Measurements from ENCODE around the gene ROR2.
A peak's percentile ranks its signal among the peaks of the same experiment; 100 is the strongest.

ROR2 gene

DNA sequence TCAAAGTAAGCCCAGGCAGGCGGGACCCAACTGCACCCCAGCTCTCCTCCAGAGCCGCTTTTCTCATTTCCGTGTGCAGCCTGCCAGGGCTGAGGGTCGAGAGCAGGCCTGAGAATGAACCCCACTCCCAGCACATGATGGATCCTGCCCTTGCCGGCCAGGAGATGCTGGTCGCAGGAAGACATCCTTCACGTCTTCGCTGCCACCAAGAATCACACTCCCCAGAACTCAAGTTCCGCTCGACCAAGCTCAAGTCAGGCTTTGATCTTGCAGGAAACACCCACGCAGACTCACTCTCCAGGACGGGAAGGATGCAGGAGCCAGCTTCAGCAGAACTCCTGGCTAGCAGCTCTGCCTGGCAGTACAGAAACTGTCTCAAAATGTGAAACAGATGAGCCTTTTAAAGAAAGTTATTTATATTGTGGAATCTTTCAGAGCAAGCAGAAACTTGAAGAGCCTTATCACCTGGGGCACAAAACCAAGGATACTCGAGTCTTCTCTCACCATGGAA lies 102.4 kb downstream of the ROR2 start:
- FAIRE-seq (no peak), DNase-seq (ENCODE audit: insufficient read length, low spot score) (no peak)

DNA sequence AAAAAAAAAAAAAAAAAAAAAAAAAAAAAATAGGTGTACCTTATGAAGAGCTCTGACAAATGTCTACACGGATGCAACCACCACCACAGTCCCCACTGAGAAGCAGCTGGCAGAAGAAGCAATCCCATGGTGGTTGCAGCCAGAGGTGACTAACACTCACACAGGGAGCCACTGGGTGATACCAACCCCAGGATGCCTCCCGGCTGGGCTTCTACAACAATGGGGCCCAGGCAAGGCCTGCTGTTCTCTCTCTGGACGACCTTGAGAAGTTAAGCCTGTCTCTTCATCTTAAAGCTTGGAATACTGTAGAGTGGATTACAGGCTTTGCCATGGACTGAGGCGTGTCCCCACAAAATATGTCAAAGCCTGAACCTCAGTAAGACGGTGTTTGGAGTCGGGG lies 104.1 kb downstream of the ROR2 start:
- FAIRE-seq, result no peak
- DNase-seq (ENCODE audit: insufficient read length, low spot score), result no peak

DNA sequence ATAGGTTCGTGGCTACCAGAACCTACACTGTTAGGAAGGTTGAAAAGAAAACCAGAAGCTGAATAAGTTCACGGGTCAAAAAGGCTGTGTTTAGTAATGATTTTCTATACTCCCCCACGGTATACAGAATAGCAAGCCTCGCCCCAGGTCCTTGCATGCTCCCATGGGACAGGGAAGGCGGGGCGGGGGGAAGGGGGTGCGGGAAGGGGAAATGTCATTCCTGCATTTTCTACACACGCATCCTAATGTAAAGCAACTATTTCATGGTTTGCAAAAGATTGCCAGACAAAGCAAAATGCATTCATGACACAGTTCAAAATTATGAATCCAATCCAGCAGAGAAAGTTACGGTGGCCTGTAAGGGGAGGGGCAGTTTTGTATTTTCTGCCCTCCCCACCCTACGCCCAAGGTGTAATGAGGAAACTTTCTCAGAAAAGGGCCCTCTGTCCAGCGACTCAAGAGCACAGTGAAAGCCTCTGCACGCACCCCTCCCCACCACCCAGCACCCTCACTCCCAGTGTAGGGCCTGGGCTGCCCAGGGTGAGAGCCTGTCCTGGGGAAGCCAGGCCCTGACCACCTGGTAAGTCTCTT lies 105.2 kb downstream of the ROR2 start:
- FAIRE-seq (no peak), DNase-seq (ENCODE audit: insufficient read length, low spot score) (no peak)

DNA sequence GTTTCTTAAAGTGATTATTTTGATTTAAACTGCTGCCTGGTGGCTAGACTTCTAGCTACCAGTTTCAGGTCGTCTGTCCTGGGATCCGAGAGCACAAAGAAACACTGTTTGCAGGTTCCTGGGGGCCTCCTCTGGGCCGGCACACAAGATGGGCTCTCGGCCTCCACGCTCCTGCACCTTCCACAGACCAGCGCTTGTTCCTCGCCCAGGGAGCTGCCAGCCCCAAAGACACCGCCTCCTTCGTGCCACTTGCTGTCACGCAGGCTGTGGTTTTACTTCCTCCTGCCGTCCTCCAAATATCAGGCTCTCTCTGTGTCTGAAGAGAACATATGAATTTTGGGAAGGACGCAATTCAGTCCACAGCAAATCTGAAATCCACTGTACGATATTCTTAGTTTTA lies 105.8 kb downstream of the ROR2 start:
- DNase-seq (ENCODE audit: insufficient read length, low spot score), result no peak
- peak; percentile 26 for FAIRE-seq

DNA sequence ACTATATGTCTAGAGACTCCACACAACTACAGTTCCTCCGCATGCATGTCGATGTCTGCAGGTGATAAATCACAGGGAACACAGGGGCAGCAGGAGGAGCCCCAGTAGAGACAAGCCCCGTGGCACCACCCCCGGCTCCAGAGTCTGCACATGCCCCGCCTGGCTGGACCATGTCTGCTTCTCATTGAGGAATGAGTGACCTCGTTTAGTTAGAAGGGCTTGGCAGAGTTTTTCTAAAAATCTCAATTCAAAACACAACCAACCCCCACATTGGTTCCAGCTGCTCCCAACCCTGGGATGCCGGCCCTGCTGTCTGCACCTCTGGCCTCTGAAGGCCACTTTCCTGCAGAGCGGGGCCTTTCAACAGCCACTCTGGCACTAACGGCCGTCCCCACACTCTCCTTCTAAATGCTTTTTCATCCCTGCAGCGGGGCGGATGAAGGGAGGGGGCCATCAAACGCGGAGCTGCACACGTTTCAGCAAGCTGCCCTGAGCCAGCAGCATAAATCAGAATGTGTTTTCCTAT lies 106.3 kb downstream of the ROR2 start:
- DNase-seq (ENCODE audit: insufficient read length, low spot score) (no peak), FAIRE-seq (no peak)

DNA sequence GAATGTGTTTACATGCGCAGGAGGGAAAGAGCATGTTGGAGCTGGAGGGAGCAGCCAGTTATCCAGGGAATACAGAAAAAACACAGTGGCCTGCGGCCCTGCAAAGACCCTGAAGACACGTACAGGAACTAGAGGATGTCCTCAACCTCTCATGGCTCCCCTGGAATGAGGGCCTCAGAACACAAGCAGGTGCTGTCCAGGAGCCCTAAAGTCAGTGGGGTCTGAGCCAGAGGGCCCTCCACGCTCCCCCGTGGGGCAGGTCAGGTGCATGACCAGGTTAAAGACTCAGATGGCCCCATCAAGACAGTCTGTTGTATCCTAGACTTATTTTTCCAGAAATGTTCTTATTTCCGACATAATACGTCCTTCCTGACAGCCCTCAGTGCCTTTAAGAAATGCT lies 106.9 kb downstream of the ROR2 start:
- DNase-seq (ENCODE audit: insufficient read length, low spot score) (no peak), FAIRE-seq (no peak)

DNA sequence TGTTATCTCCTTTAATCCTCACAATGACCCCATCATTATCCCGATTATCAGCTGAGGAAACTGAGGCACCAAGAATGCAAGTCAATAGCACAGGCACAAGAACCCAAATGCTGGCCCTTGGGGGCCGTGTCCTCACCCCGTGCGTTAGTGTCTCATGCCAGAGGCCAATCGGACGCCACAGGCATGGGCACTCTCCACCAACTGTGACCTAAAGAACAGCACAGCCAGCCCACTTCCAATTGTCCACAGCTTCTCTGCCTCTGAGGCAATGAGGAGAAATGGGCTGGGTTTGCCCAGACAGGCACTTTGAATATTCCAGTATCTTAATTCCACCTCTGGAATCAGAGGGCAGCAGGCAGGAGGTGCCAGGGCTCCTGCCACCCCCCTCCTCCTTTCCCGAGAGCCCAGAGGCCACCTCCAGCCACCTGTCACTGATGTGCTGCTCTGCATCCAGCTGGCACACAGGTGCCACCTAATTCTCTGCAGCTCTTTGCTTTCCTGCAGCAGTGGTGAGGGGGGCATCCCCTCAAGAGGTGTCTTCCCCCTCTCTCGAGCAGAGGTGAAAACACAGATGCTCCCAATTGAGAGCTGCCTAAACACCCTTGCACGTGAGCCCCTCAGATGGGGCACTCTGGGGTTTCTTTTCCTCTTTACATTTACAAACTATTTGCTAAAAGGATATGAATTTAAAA lies 107.5 kb downstream of the ROR2 start:
- DNase-seq (ENCODE audit: insufficient read length, low spot score), result no peak
- no peak for FAIRE-seq

DNA sequence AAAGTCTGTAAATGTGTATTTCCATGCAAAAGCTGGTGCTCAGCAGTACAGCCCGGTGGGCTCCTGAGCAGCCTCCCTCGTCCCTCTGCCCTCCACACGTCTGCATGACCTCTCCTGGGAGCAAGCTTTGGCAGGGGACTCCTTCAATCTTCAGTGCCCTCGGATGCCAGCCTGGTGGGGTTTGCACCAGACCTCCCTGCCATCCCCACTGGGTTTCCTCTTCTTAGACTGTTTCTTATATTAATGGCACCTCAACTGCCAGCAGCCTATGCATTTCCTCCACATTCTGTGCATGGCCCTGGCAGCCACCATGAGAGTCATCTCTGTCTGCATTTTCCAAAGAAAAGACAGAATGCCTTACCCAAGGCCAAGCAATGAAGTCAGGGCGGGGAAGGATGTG lies 108.4 kb downstream of the ROR2 start:
- FAIRE-seq (no peak), DNase-seq (ENCODE audit: insufficient read length, low spot score) (no peak)

DNA sequence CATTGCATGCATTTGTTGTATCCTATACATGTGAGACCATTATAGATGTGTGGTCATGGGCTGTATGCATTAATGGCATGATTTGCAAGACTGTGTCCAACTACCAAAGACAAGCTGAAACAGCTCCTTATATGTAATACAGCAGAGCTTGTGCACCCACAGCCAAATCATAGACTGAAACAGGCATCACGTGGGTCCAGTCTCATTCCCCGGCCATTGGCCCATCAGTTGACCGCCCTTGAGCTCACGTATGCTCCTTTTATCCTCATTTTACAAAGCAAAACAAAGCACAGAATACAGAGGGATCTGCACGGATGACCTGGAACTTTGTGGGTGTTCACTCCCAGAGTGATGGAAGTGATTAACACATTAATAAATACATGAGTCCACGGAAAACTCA lies 109.1 kb downstream of the ROR2 start:
- no peak for FAIRE-seq
- DNase-seq (ENCODE audit: insufficient read length, low spot score), result no peak

DNA sequence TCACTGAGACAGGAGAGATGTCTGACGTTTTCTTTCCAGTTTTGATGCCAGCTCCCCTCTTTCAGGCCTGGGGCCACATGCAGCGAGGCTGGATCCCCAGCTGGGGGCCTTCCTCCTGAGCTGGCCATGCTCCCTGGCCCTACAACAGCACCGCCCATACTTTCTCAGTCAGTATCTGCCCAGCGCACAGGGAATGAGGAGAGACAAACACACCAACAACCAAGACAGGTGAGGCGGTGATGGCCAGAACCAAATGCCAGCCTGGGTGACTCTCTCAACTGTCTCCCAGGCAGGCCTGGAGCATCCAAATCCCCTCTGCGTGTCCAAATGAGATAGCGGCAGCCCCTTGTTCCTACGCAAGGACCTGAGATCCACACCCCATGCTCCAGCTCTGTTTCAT lies 109.6 kb downstream of the ROR2 start:
- DNase-seq (ENCODE audit: insufficient read length, low spot score) (no peak), FAIRE-seq (no peak)

DNA sequence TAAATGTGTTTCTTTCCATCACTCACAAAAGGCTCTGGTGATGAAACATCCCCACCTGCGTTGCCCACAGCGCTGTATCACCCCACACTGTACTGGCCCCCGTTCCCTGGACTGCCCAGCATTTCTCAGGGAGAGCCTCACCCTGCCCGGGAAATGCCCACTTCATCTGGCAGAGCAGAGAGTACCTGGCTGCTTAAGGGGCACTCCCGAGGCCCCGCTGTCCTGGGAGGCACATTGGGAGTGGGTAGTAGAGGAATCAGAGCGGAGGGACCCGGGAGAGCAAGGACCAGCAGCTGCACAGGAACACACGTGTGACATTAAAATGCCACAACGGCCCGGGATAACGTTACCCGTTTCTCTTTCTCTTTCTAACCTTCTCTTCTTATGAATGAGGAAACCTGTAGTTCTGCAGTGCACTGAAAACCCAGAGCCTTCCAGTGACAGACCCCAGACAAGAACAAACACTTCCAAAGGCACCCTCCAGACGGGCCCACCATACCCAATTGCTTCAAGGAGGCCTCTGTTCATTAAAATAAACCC lies 110.0 kb downstream of the ROR2 start:
- FAIRE-seq (peak; percentile 80), DNase-seq (ENCODE audit: insufficient read length, low spot score) (peak; percentile 20)

DNA sequence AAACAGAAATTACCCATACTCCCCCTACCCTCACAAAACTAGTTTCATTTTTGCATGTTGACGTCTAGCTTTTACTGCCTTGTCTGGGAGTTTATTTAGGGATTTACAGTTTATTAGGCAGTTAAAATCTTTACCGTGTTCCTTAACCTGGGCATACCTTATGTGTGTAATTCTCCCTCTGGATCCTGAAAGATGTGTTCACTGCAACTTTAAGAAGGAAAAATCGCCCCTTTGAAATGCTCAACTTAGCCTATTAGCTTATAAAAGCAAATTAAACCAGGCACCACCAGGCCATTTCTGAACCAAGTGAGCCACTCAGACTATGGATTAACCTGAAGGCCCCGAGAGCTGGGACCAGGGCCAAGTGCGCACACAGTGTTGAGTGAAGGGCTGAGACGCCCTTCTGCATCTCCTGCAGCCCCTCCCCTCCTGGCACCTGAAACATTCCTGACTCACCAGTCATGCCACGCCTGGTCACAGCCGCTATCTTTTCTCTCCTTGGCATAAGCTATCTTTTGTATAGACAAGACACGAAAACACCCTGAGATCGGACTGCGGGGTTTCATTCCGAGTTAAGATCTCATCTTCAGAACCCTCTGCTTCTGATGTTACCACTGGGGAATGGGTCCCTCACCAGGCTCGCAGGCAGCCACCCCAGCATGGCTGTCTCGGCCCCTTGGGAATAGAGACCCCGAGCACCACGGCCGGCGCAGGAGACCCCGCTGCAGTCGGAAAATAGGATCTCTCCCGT lies 111.9 kb downstream of the ROR2 start:
- DNase-seq (ENCODE audit: insufficient read length, low spot score) (no peak), FAIRE-seq (no peak)

DNA sequence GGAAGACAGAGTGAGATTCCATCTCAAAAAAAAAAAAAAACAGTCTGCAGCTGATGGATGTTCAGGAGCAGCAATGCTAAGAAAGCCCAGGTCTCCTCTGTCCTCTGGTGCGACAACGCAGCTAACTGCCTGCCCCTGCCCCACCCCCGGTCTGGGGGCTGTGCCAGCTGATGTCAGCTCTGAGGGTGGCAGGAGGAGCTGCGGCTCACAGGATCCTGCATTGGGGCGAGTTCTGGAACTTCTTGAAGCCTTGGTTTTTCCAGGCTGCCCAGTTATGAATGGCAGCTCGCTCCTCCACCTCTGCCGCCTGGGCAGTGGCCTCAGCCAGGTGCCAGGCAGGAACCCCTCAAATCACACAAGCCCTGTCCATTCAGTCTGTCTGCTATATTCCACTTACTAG lies 113.5 kb downstream of the ROR2 start:
- DNase-seq (ENCODE audit: insufficient read length, low spot score), result no peak
- no peak for FAIRE-seq

DNA sequence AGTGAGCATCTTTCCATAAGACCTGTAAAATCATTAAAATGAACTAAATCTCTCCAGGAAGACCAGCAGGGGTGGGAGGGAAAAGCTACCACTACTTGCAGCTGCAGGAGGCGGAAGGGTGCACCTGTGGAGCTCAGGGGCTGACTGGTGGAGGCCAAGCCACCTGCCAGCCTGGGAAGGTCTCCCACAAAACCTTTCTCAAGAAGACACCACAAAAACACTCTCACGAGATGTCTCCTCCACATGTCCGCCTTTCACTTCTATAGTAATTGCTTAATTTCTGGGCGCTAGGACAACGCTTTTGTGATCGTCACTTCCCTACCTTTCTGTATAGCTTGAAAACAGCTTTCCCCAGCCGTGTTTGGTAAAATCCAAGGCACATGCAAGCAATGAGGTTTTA lies 114.4 kb downstream of the ROR2 start:
- FAIRE-seq, result no peak

DNA sequence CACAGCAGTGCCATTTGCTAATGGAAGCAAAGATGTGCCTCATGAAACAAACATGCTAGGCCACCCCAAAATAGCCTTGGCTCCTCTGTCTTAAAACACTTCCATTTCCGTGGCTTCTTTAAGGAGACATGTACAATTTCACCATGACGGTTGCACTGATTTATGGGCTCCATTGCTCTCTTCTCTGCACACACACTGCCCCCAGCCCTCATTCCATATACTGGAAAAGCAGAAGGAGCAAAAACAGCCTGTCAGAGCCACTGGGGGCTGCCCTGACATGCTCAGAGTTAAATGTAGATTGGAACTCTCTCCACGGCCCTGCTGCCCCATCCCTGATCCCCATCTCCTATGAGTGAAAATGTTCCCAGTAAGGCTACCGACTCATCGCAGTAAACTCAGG lies 114.8 kb downstream of the ROR2 start:
- no peak for DNase-seq (ENCODE audit: insufficient read length, low spot score)
- no peak for FAIRE-seq

More for the DNA sequence above, 114.4 kb downstream of the ROR2 start:
- no peak for DNase-seq (ENCODE audit: insufficient read length, low spot score)

DNA sequence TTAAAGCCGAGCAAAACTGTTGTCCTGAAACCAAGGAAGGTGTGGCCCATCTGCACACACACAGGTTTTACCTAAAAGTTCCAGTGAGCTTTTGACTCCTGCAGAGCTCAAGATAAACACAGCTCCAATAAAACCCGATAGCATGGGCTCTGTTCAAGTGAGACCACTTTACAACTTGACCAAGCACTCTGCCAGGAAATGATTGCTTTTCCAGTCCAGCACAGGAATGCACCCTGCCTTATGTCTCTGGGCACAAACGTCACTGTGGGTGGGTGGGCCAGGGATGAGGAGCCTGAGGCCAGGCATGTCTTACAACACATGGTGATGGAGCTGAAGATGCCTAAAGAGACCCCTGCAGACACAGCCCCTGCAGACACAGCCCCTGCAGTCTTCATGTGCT lies 115.3 kb downstream of the ROR2 start:
- no peak for DNase-seq (ENCODE audit: insufficient read length, low spot score)
- FAIRE-seq, result no peak

DNA sequence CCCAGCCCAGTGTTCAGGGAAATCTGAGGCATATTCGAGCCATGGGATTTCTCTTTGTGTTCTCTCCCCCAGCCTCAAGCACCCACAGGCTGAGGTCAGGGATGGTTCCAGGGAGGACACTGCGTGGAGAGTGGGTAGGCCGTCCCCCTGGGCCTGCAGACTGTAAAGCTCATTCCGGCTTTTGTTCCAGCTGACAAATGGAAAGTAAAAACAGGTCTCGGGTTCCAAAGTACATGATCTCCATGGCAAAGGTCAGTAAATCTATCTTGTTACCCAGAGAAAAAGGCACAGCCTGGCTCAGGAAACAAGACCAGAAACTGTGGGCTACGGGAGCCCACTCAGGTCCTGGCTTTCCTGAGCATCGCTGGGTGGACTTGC lies 116.2 kb downstream of the ROR2 start:
- DNase-seq (ENCODE audit: insufficient read length, low spot score), result no peak
- no peak for FAIRE-seq

DNA sequence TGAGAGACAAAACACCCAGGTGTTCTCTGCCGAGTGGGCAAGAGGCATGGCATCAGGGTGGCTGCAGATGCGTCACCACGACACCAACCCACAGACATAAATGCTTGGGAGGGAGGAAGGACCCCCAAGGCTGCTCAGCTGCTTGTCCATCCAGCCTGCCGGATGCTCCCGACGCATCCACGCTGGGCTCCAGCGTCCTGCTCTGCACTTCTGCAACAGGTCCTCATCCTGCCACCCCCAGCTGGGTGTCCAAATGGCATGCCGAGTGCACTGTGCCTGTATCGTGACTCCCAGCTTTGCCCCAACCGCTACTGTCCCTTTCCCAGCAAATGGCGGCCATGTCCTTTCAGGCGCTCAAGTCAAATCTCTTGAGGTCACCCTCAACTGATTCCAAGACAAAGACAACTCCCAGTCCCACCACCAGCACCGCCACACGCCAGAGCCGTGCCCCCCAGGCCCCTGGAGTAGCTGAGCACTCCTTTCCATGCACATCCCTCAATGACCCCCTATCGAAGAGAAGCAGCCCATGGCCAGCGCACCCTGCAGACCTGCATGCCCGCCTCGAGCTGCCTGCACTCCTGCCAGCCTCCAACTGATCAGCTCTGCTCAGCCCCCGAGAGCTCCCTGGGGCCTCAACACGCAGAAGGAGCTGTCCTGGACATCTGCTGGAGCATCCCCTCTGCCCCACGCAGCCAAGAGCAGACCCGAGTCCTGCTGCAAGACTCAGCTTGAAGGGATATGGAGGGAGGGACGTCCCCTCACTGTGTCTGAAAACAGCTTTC lies 116.7 kb downstream of the ROR2 start:
- FAIRE-seq (no peak), DNase-seq (ENCODE audit: insufficient read length, low spot score) (no peak)

DNA sequence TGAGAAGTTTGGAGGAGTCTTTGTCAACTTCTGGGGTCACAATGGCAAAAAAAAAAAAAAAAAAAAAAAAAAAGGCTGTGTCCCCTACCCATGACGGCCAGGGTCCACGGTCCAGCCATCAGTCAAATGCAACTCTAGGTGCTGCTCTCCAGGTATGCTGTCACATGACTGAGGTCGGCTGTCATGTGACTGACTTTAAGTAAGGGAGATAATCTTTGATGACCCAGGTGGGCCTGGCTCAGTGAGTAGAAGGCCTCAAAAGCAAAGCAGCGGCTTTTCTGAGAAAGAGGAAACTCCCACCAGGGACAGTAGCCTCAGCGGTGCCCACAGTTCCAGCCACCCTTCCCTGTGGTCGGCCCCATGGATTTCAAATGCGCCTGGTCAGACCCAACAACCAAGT lies 117.7 kb downstream of the ROR2 start:
- DNase-seq (ENCODE audit: insufficient read length, low spot score), result no peak
- FAIRE-seq, result no peak

DNA sequence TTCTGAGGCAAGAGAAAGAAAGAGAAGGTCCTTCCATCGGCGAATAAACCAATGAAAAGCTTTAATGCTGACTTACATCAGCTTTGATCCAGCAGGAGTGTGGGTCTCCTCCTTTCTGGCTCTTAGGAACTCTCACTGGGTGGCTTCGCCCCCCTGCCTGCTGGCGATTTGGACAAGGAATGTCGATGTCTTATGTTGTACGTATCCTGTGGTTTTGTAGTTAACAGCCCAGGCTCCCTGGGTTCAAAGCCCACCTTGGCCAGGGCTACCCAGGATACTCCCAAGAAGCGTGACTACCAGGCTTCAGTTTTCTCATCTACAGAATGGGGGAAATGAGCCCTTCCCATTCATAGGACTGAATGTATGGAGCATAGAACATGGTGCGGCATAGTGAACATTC lies 124.2 kb downstream of the ROR2 start:
- DNase-seq (ENCODE audit: insufficient read length, low spot score) (no peak), FAIRE-seq (no peak)

DNA sequence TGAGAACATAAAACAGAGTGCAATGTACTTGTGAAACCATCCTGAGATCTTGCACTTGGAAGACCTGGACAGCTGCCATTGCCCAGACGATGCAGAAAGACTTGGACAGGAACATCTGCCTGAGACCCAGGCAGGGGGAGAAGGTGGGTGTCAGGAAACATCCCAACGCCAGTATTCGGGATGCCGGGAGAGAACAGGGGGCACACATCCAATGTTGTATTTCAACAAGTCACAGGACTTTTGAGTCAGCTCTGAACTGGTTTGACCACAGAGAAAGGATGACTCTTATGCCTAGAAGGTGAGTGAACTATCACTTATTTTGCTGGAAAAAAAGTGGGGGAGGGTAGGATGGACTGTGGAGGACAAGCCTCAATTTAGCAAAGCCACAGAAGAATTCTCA lies 124.6 kb downstream of the ROR2 start:
- DNase-seq (ENCODE audit: insufficient read length, low spot score) (no peak), FAIRE-seq (no peak)

All from GM19239 (cell line).